ENCODE data around the gene CARD14.
"Not testable (repeated sequence)": the region's sequence is repeated elsewhere in the genome, so short reads cannot be mapped to it uniquely, and the experiment has no call there.

CARD14 gene

DNA sequence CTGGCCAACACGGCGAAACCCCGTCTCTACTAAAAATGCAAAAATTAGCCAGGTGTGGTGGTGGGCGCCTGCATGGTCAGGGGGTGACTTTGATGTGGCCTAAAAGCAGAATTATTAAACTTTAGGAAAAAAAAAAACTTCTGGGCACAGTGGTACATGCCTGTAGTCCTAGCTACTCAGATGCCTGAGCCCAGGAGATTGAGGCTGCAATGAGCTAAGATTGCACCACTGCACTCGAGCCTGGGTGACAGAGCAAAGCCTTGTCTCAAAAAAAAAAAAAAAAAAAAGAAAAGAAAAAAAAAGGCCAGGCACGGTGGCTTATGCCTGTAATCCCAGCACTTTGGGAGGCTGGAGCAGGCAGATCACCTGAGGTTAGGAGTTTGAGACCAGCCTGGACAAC is 29.5 kb downstream of the CARD14 start:
- not testable (repeated sequence) for H3K36me3 ChIP-seq (ENCODE audit: control insufficient read depth, insufficient read depth, low read length); H3K27ac ChIP-seq (ENCODE audit: low read depth, low read length); H3K9ac ChIP-seq (ENCODE audit: low read depth, low read length); H3K27me3 ChIP-seq (ENCODE audit: control insufficient read depth, insufficient read depth, low read length); H3K4me1 ChIP-seq (ENCODE audit: control insufficient read depth, insufficient read depth, low read length); H3K4me3 ChIP-seq (ENCODE audit: low read depth, low read length); H3K9me3 ChIP-seq (ENCODE audit: control insufficient read depth, insufficient read depth, low read length)

DNA sequence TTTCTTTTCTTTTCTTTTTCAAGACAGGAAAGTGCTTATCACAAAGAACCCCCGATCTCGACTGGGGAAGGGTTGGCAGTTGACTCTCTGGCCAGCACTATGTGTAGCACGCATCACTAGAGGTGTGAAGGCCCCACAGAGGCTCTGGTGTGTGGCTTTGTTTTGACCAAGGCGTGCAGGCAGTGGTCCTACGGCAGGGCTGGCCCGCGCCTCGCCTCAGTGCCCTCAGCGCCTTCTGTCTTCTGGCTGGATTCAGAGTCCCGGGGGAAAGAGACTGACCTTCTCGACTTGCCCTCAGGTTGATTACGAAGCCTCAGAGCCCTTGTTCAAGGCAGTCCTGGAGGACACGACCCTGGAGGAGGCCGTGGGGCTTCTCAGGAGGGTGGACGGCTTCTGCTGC is 31.6 kb downstream of the CARD14 start:
- H3K36me3 ChIP-seq (ENCODE audit: control insufficient read depth, insufficient read depth, low read length): no peaks in the 10 kb centered on the region
- H3K4me1 ChIP-seq (ENCODE audit: control insufficient read depth, insufficient read depth, low read length): no peaks in the 10 kb centered on the region; the same call in 1 of the 2 replicates
- H3K27me3 ChIP-seq (ENCODE audit: control insufficient read depth, insufficient read depth, low read length): no peaks in the 10 kb centered on the region
- H3K9me3 ChIP-seq (ENCODE audit: control insufficient read depth, insufficient read depth, low read length): no peaks in the 10 kb centered on the region
- no peak overlapping the region for H3K9ac ChIP-seq (ENCODE audit: low read depth, low read length)
- H3K4me3 ChIP-seq (ENCODE audit: low read depth, low read length): no peak overlapping the region
- no peak overlapping the region for H3K27ac ChIP-seq (ENCODE audit: low read depth, low read length)

DNA sequence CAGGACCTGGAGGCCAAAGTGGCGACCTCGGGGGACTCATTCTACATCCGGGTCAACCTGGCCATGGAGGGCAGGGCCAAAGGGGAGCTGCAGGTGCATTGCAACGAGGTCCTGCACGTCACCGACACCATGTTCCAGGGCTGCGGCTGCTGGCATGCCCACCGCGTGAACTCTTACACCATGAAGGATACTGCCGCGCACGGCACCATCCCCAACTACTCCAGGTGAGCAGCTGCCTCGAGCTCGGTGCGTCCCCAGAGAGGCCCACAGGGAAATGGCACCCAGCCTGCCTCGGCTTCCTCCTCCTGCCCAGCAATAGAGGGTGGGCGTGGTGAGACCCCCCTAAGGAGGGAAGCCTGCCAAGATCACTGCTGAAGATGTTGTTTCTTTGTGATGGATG is 32.4 kb downstream of the CARD14 start:
- Histone ChIP-seq H3K4me1 (ENCODE audit: control insufficient read depth, insufficient read depth, low read length) (no peaks in the 10 kb centered on the region; the same call in 1 of the 2 replicates), H3K9ac (ENCODE audit: low read depth, low read length) (no peak overlapping the region), H3K9me3 (ENCODE audit: control insufficient read depth, insufficient read depth, low read length) (no peaks in the 10 kb centered on the region), H3K27me3 (ENCODE audit: control insufficient read depth, insufficient read depth, low read length) (no peaks in the 10 kb centered on the region), H3K4me3 (ENCODE audit: low read depth, low read length) (no peak overlapping the region), H3K36me3 (ENCODE audit: control insufficient read depth, insufficient read depth, low read length) (no peaks in the 10 kb centered on the region), H3K27ac (ENCODE audit: low read depth, low read length) (no peak overlapping the region)

DNA sequence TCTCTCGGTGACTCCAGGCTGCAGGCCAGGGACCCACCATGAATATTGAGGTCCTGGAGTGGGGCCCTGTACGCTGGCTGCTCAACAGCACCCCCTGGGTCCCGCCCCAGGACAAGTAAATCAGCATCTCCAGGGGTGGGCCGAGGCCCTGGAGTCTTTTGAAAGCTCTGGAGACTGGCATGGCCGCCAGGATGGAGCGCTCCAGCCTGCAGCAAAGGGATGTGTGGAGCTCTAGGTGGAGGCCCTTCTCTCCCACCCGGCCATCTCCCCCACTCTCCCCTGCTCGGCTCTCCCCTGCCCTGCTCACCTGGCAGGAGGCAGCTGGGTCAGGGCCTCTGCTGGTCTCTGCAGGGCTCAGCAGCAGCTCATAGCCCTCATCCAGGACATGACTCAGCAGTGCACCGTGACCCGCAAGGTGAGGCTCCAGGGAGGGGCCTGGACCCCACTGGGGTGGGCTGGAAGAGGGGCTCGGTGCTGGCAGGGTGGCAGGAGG is 33.7 kb downstream of the CARD14 start:
- Histone ChIP-seq H3K27me3 (ENCODE audit: control insufficient read depth, insufficient read depth, low read length) (no peaks in the 10 kb centered on the region), H3K4me3 (ENCODE audit: low read depth, low read length) (no peak overlapping the region), H3K36me3 (ENCODE audit: control insufficient read depth, insufficient read depth, low read length) (no peaks in the 10 kb centered on the region), H3K27ac (ENCODE audit: low read depth, low read length) (no peak overlapping the region), H3K9me3 (ENCODE audit: control insufficient read depth, insufficient read depth, low read length) (no peaks in the 10 kb centered on the region), H3K4me1 (ENCODE audit: control insufficient read depth, insufficient read depth, low read length) (no peaks in the 10 kb centered on the region), H3K9ac (ENCODE audit: low read depth, low read length) (no peak overlapping the region)

DNA sequence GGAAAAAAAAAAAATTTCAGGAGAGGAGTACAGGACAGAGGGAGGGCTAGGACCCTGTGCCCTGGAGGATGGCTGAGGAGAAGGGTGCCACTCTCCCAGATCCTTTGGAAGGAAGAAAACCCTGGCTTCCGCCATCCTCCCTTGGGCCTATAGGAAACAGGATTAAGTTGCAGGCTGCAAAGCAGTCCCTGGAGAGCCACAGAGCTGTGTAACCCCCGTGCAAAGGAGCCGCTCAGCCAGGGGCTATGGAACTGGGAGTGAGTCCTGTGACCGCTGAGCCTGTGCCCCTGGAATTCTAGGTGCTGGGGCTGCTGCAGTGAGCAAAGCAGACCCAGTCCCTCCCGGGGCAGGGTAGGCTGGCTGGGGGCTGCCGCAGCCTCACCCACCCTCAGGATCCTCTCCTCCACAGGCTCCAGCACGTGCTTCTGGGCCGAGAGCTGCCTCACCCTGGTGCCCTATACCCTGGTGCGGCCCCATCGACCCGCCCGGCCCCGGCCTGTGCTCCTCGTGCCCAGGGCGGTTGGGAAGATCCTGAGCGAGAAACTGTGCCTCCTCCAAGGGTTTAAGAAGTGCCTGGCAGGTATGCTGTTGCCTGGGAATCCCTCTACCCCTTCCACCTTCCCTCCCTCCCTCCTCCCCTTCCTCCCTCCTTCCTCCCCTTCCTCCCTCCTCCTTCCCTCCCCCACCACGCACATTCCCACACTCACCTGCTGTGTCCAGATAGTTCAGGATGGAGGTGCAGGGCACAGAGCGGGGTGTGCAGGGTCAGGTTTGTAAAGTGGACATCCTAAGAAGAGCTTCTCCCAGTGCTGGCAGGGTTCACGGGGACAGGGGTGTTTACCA is 35.0 kb downstream of the CARD14 start:
- Histone ChIP-seq H3K4me1 (ENCODE audit: control insufficient read depth, insufficient read depth, low read length) (no peaks in the 10 kb centered on the region), H3K9me3 (ENCODE audit: control insufficient read depth, insufficient read depth, low read length) (no peaks in the 10 kb centered on the region), H3K27ac (ENCODE audit: low read depth, low read length) (no peak overlapping the region), H3K36me3 (ENCODE audit: control insufficient read depth, insufficient read depth, low read length) (peaks cover 12% of the 10 kb centered on the region; the same call in 1 of the 2 replicates), H3K9ac (ENCODE audit: low read depth, low read length) (no peak overlapping the region), H3K4me3 (ENCODE audit: low read depth, low read length) (no peak overlapping the region), H3K27me3 (ENCODE audit: control insufficient read depth, insufficient read depth, low read length) (no peaks in the 10 kb centered on the region)

DNA sequence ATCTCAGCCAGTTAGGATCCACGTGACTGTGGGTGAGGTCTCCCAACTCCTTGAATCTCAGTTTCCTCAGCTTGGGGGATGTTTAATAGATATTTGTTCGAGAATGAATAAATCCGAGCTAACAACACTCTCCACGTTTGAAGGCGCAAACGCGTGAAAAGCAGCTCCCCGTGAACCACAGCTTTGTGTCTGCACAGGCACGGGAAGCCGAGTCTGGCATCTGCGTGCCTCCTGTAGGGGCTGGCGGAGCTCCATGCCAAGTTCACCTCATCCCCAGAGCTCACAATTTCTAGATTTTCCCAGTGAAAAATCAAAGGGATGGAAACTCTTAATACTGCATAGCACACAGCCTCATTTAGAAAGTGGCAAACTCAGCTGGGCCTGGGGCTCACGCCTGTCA is 36.0 kb downstream of the CARD14 start:
- peaks cover 21% of the 10 kb centered on the region for H3K36me3 ChIP-seq (ENCODE audit: control insufficient read depth, insufficient read depth, low read length)
- H3K27ac ChIP-seq (ENCODE audit: low read depth, low read length): no peak overlapping the region
- no peaks in the 10 kb centered on the region for H3K27me3 ChIP-seq (ENCODE audit: control insufficient read depth, insufficient read depth, low read length)
- no peaks in the 10 kb centered on the region for H3K9me3 ChIP-seq (ENCODE audit: control insufficient read depth, insufficient read depth, low read length)
- H3K4me1 ChIP-seq (ENCODE audit: control insufficient read depth, insufficient read depth, low read length): no peaks in the 10 kb centered on the region
- H3K4me3 ChIP-seq (ENCODE audit: low read depth, low read length): no peak overlapping the region
- no peak overlapping the region for H3K9ac ChIP-seq (ENCODE audit: low read depth, low read length)

DNA sequence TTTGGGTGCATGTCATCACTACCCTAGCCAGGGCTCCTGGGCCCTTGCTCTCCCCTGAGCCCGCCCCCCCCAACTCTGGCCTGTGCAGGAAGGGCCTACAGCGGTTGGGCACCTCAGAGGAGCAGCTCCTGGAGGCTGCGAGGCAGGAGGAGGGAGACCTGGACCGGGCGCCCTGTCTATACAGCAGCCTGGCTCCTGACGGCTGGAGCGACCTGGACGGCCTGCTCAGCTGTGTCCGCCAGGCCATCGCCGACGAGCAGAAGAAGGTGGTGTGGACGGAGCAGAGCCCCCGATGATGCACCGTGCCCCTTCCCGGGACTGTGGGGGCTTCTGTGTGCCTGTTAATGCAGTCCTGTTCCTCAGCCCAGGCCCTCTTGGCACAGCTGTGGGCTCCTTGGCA is 38.2 kb downstream of the CARD14 start:
- no peak overlapping the region for H3K27ac ChIP-seq (ENCODE audit: low read depth, low read length)
- H3K4me1 ChIP-seq (ENCODE audit: control insufficient read depth, insufficient read depth, low read length): no peaks in the 10 kb centered on the region
- no peaks in the 10 kb centered on the region for H3K27me3 ChIP-seq (ENCODE audit: control insufficient read depth, insufficient read depth, low read length)
- peaks cover 38% of the 10 kb centered on the region for H3K36me3 ChIP-seq (ENCODE audit: control insufficient read depth, insufficient read depth, low read length)
- H3K4me3 ChIP-seq (ENCODE audit: low read depth, low read length): no peak overlapping the region
- no peak overlapping the region for H3K9ac ChIP-seq (ENCODE audit: low read depth, low read length)
- no peaks in the 10 kb centered on the region for H3K9me3 ChIP-seq (ENCODE audit: control insufficient read depth, insufficient read depth, low read length)

DNA sequence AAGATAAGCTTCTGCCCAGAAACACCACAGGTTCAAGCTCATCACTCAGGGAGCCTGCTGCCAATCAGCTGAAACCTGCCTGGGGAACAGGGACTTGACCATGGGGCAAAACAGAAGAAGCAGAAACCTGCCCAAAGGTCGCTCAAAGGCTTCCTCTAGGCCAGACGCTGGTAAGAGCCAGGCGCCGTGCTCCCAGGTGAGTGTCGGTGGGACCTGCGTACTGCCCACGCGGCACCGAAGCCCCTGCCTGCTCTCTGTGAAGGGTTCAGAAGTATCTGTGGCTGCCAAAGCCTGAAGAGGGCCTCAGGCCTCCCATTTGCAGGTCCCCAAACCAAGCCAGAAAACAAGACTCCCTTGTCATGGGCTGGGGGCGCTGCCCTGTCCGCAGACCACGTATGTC is 39.9 kb downstream of the CARD14 start:
- H3K27me3 ChIP-seq (ENCODE audit: control insufficient read depth, insufficient read depth, low read length): no peaks in the 10 kb centered on the region

DNA sequence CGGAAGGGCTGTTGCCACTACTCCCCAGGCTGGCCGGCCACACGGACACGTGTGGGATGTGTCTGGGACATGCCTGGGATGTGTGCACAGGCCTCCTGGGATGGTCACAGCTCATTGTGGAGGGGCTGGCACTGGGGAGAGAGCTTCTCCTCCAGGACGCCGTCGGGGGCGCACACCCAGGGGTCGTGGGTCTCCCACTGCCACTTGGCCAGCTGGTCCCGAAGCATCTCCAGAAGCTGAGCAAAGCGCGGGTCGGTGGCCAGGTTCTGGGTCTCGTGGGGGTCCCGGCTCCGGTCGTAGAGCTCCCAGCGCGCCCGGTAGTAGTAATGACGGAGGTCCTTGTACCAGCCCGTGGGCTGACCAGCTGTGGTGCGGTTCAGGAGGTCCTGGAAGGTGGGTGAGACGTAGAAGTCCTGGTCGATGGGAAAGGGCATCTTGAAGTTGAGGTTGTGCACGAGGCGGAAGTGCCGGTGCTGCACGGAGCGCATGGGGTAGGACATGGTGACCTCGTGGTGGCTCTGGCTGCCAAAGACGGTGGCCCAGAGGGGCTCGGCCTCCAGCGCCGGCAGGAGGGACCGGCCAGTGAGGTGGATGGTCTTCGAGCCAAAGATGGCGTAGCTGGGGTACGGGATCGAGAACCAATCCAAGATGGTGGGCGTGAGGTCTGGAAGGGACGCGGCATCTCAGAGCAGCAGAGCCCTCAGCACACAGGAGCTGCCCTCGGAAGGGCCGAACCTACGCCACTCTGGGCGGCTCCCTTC is 40.7 kb downstream of the CARD14 start:
- Histone ChIP-seq H3K4me1 (ENCODE audit: control insufficient read depth, insufficient read depth, low read length) (no peaks in the 10 kb centered on the region), H3K36me3 (ENCODE audit: control insufficient read depth, insufficient read depth, low read length) (peaks cover 47% of the 10 kb centered on the region), H3K27me3 (ENCODE audit: control insufficient read depth, insufficient read depth, low read length) (no peaks in the 10 kb centered on the region), H3K27ac (ENCODE audit: low read depth, low read length) (no peak overlapping the region), H3K9me3 (ENCODE audit: control insufficient read depth, insufficient read depth, low read length) (no peaks in the 10 kb centered on the region), H3K9ac (ENCODE audit: low read depth, low read length) (no peak overlapping the region), H3K4me3 (ENCODE audit: low read depth, low read length) (no peak overlapping the region)

More for the DNA sequence above, 39.9 kb downstream of the CARD14 start:
- Histone ChIP-seq H3K27ac (ENCODE audit: low read depth, low read length) (no peak overlapping the region), H3K9ac (ENCODE audit: low read depth, low read length) (no peak overlapping the region), H3K4me1 (ENCODE audit: control insufficient read depth, insufficient read depth, low read length) (no peaks in the 10 kb centered on the region), H3K36me3 (ENCODE audit: control insufficient read depth, insufficient read depth, low read length) (peaks cover 45% of the 10 kb centered on the region), H3K4me3 (ENCODE audit: low read depth, low read length) (no peak overlapping the region), H3K9me3 (ENCODE audit: control insufficient read depth, insufficient read depth, low read length) (no peaks in the 10 kb centered on the region)

DNA sequence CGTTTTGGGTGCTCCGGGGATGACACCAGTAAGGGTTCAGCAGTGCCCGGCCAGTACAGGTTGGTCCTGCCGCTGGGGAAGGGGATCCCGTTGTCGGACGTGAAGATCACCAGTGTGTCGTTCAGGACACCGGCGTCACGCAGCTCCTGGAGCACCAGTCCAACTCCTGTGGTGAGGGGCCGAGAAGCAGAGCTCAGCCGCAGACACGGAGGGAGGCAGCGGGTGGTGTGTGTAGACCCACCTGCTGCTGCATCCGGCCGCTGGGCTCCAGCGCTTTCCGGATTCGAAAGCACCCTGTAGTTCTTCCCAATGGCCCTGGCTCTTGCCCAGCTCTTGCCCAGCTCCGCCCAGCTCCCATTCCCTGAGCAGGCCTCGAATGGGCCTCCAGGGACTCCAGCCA is 42.3 kb downstream of the CARD14 start:
- no peak overlapping the region for H3K4me3 ChIP-seq (ENCODE audit: low read depth, low read length)
- H3K4me1 ChIP-seq (ENCODE audit: control insufficient read depth, insufficient read depth, low read length): no peaks in the 10 kb centered on the region
- H3K9ac ChIP-seq (ENCODE audit: low read depth, low read length): no peak overlapping the region
- H3K27ac ChIP-seq (ENCODE audit: low read depth, low read length): no peak overlapping the region
- H3K9me3 ChIP-seq (ENCODE audit: control insufficient read depth, insufficient read depth, low read length): no peaks in the 10 kb centered on the region
- H3K36me3 ChIP-seq (ENCODE audit: control insufficient read depth, insufficient read depth, low read length): peaks cover 57% of the 10 kb centered on the region
- no peaks in the 10 kb centered on the region for H3K27me3 ChIP-seq (ENCODE audit: control insufficient read depth, insufficient read depth, low read length)

DNA sequence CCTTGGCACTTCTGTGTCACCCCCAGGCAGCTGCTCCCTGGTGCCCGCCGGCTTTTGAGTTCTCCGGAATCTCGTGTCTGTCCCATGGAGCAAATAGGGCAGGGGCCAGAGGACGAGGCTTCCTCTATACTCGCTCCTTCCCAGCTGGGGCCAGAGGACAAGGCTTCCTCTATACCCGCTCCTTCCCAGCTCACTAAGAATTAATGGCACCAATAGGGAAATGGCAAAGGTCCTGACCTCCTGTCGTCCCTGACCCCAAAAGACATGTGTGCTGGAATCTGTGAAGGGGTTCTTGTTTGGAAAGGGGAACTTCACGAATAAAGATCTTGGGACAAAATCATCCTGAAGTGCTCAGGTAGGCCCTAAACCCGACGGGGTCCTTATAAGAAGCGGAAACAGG is 42.7 kb downstream of the CARD14 start:
- no peaks in the 10 kb centered on the region for H3K27me3 ChIP-seq (ENCODE audit: control insufficient read depth, insufficient read depth, low read length)
- peaks cover 61% of the 10 kb centered on the region for H3K36me3 ChIP-seq (ENCODE audit: control insufficient read depth, insufficient read depth, low read length)
- H3K27ac ChIP-seq (ENCODE audit: low read depth, low read length): no peak overlapping the region
- no peaks in the 10 kb centered on the region for H3K9me3 ChIP-seq (ENCODE audit: control insufficient read depth, insufficient read depth, low read length)
- no peak overlapping the region for H3K4me3 ChIP-seq (ENCODE audit: low read depth, low read length)
- H3K4me1 ChIP-seq (ENCODE audit: control insufficient read depth, insufficient read depth, low read length): no peaks in the 10 kb centered on the region
- H3K9ac ChIP-seq (ENCODE audit: low read depth, low read length): no peak overlapping the region

All from HUES48 (cell line).